ENCODE results near the gene NIBAN1. TPM values are rescaled to one million over a fixed set of nuclear protein-coding genes. Genes with fewer than 3 reads are reported as not detected.
"Not testable (repeated sequence)": the region's sequence is repeated elsewhere in the genome, so short reads cannot be mapped to it uniquely, and the experiment has no call there.

Gene NIBAN1, protein sequence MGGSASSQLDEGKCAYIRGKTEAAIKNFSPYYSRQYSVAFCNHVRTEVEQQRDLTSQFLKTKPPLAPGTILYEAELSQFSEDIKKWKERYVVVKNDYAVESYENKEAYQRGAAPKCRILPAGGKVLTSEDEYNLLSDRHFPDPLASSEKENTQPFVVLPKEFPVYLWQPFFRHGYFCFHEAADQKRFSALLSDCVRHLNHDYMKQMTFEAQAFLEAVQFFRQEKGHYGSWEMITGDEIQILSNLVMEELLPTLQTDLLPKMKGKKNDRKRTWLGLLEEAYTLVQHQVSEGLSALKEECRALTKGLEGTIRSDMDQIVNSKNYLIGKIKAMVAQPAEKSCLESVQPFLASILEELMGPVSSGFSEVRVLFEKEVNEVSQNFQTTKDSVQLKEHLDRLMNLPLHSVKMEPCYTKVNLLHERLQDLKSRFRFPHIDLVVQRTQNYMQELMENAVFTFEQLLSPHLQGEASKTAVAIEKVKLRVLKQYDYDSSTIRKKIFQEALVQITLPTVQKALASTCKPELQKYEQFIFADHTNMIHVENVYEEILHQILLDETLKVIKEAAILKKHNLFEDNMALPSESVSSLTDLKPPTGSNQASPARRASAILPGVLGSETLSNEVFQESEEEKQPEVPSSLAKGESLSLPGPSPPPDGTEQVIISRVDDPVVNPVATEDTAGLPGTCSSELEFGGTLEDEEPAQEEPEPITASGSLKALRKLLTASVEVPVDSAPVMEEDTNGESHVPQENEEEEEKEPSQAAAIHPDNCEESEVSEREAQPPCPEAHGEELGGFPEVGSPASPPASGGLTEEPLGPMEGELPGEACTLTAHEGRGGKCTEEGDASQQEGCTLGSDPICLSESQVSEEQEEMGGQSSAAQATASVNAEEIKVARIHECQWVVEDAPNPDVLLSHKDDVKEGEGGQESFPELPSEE
- polyA plus RNA-seq: 10 to 100 TPM in 2 of 3 donors, 1 to 10 TPM in 1; 5.9 to 18.1 (median 13.3) TPM

- peak within 1 kb of the TSS; percentile 26 for H3K27ac ChIP-seq (ENCODE audit: low read depth, low read length)
- 0 to 2% (median 1%) methylated on average over 64 to 70 of the region's 70 CpGs for WGBS, 3 donors
Measured at GRCh38 chr1:184974056-184974836, at the start of gene NIBAN1. TSS of gene NIBAN1 (minus strand) at chr1:184974508. CDS start at chr1:184974356, 152 bp downstream.

DNA sequence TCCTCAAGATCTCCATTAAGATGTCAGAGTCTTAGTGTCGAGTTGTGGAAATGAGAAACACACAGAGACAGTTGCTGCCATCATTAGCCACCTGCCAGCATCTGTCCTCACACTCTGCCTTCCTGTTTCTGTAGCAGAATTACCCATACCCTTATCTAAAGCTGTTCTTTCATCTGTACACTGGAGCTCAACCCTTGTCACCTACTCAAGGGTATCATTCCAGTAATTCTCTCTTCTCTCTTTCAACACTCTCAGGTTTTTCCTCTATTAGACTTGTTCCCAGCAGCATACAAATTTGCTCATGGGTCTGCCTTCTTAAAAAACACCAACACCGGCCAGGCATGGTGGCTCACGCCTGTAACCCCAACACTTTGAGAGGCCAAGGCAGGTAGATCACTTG is 43.7 kb upstream of the NIBAN1 start:
- no peak overlapping the region for H3K27ac ChIP-seq (ENCODE audit: low read depth, low read length)
- WGBS, 3 donors: 90 to 95% (median 90%) methylated on average over 3 of the region's 3 CpGs

DNA sequence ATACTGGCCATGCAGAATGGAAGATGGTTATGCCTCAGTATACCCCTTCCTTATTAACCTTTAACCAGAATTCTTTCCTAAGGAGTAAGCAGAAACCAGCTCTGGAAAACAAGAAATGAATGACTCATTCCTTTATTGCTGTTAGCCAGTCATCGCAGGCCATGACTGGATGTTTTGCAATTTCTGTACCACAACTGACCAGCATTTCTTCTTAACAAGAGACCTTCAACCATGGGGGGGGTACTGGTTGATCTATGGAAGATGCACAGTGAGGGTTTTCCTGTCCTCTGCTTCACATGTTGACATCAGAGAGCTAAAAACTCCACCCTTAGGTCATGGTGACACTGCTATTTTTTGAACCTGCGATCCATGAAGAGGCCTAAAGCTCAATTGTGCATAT is 43.0 kb upstream of the NIBAN1 start:
- 62 to 86% (median 70%) methylated on average over 2 of the region's 2 CpGs for WGBS, 3 donors
- no peak overlapping the region for H3K27ac ChIP-seq (ENCODE audit: low read depth, low read length)

DNA sequence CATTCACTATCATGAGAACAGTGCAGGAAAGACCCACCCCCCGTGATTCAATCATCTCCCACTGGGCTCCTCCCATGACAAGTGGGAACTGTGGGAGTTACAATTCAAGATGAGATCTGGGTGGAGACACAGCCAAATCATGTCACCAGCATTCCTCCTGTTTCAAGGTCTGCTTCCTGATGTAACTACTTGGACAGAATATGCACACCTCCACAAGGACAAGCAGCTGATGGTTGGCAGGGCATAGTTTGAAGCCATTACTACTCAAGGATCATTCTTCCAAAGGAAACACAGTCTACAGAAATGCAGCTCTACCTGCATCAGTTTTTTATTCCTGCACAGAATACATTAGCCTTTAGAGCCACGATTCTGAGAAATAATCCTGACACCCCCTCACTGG is 42.6 kb upstream of the NIBAN1 start:
- H3K27ac ChIP-seq (ENCODE audit: low read depth, low read length): no peak overlapping the region
- WGBS, 3 donors: 55 to 73% (median 70%) methylated on average over 2 of the region's 2 CpGs

DNA sequence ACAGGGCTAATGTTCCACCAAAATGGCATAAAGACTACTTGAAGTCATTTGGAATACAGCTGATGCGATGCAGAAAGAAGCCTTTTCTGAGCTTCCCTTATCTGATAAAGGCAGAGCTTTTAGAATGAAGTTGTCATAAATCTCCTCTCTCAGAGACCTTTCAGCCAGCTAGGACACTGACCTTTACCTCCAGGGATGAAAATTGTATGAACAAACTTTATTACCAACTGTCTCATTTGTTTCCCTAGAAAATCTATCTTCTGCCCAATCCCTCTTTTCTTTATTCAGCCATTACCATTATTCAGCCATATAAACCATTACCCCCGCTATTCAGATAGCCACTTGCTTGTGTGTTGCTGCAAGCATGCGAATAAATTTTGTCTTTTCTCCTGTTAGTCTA is 41.3 kb upstream of the NIBAN1 start:
- no peak overlapping the region for H3K27ac ChIP-seq (ENCODE audit: low read depth, low read length)
- 86 to 94% (median 91%) methylated on average over 3 of the region's 3 CpGs for WGBS, 3 donors

- no peak overlapping the region for H3K27ac ChIP-seq (ENCODE audit: low read depth, low read length)
- WGBS, 3 donors: 69 to 84% (median 80%) methylated on average over 3 of the region's 3 CpGs
Measured at GRCh38 chr1:185014941-185015340, 40.6 kb upstream of the NIBAN1 start.

- no peak overlapping the region for H3K27ac ChIP-seq (ENCODE audit: low read depth, low read length)
Measured at GRCh38 chr1:185010361-185010760, 36.1 kb upstream of the NIBAN1 start.

DNA sequence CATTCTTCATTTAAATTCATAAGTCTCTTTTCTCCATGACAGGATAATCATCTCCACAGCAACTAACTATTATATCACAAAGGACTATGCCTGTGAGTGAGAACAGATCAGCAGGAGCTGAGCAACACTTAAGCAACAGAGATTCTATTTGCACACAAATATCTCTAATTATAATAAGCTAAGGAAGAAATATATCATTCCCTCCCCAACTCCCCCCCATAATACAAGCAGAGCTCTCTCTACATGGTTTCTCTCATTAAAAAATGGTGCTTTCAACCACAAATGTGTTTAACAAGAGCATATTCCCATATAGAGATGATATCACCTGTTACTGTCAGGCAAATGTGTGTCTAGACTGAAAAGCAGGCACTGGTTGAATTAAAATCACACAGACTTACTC is 34.5 kb upstream of the NIBAN1 start:
- no peak overlapping the region for H3K27ac ChIP-seq (ENCODE audit: low read depth, low read length)

- WGBS, 3 donors: 95 to 97% (median 96%) methylated on average over 23 to 26 of the region's 26 CpGs
- not testable (repeated sequence) for H3K27ac ChIP-seq (ENCODE audit: low read depth, low read length)
Measured at GRCh38 chr1:185001312-185001880, 27.1 kb upstream of the NIBAN1 start.

GRCh38 chr1:184999974-185000373 is 25.7 kb upstream of the NIBAN1 start:
- 94 to 96% (median 95%) methylated on average over 6 of the region's 6 CpGs for WGBS, 3 donors
- H3K27ac ChIP-seq (ENCODE audit: low read depth, low read length): not testable (repeated sequence)

DNA sequence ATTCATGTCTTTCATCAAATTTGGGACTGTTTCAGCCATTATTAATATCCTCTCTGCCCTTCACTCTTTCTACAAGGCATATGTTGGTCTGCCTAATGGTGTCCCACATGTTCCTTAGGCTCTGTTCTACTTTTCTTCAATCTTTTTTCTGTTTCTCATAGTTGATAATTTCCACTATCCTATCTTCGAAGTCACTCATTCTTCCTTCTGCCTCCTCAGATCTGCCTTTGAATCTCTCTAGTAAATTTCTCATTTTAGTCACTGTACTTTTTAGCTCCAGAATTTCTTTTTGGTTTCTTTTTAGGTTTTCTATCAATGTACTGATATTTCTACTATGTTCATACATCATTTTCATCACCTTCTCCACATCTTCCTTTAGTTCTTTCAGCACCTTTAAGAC is 20.0 kb upstream of the NIBAN1 start:
- no peak overlapping the region for H3K27ac ChIP-seq (ENCODE audit: low read depth, low read length)
- 92 to 97% (median 97%) methylated on average over 1 of the region's 1 CpG for WGBS, 3 donors

GRCh38 chr1:184992271-184992670 is 18.0 kb upstream of the NIBAN1 start:
- WGBS, 3 donors: 94 to 95% (median 94%) methylated on average over 3 of the region's 3 CpGs
- H3K27ac ChIP-seq (ENCODE audit: low read depth, low read length): no peak overlapping the region

- WGBS, 3 donors: 59 to 63% (median 63%) methylated on average over 1 of the region's 1 CpG
- H3K27ac ChIP-seq (ENCODE audit: low read depth, low read length): no peak overlapping the region
Measured at GRCh38 chr1:184990204-184990603, 15.9 kb upstream of the NIBAN1 start.

DNA sequence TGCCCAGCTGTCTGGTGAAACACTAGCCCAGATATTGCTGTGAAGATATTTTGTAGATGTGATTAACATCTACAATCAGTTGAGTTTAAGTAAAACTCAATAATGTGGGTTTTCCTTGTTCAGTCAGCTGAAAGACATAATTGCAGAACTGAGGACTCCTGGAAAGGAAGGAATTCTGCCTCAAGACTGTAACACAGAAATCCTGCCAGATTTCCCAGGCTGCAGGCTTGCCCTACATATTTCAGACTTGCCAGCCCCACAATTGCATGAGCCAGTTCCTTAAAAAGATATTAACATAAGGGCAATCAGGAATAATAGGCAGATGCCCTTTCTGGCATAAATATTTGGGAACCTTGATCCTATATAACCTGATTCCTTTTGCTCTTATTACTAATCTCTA is 14.2 kb upstream of the NIBAN1 start:
- no peak overlapping the region for H3K27ac ChIP-seq (ENCODE audit: low read depth, low read length)

DNA sequence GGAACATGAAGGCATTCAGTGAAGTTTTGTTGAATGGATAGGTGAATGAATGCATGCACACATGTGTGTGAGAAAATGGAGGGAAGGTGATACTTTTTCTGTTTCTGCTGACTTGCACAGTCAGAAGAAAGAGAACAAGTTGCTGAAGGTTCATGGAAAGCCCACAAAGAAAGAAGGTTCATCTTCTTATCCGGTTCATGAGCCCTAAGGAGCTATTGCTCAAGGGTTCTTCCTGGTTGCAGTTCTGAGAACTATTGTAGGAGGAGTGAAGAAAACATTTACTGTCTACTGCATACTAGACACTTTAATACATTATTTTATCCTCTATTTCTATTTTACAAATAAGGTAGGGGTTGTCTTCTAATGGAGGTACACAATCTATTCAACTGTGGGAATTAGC is 13.4 kb upstream of the NIBAN1 start:
- H3K27ac ChIP-seq (ENCODE audit: low read depth, low read length): no peak overlapping the region
- WGBS, 3 donors: 51 to 69% (median 63%) methylated on average over 1 of the region's 1 CpG

- WGBS, 3 donors: 38 to 39% (median 38%) methylated on average over 5 of the region's 5 CpGs
Measured at GRCh38 chr1:184986250-184986649, 11.9 kb upstream of the NIBAN1 start.

DNA sequence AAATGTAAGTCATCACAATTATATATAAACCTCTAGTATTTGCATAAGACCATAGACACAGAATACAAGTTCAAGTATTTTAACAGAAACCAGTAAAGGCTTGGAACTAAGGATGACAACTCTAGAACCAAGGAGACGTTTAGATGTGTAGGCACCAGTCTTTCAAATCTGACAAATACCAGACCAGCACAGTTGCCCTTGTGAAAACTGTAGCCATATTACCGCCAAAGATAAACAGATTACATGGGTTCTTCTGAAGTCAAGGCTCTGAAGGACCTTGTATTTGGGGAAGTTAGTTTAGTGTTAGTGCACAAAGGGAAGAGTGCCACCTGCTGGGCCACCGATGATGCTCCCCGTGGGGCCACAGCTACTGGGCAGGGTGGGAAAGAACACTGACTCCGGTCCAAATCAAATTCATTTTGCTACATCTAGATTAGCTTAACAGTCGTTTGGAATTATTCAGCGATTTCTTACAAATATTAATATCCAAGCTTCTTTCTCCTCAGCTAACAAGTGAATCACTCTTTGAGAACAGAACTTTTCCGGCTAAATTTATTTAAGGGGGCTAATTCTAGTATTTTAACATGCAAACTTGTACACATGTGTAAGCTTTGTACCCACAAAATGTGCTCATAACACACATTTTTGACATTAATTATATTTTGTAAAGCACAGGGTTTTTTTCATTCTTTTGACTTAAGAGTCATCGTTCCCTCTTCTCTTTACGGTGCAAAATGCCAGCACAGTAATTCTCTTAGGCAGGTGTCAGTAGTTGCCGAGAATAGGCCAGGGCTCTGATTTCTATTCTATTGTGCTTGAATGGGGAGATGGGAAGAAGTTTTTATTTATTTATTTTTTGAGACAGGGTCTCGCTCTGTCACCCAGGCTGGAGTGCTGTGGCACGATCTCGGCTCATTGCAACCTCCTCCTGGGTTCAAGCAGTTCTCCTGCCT is 8.0 kb upstream of the NIBAN1 start:
- WGBS, 3 donors: 48 to 49% (median 49%) methylated on average over 14 of the region's 14 CpGs
- H3K27ac ChIP-seq (ENCODE audit: low read depth, low read length): no peak overlapping the region

More at GRCh38 chr1:184986250-184986649, 11.9 kb upstream of the NIBAN1 start:
- no peak overlapping the region for H3K27ac ChIP-seq (ENCODE audit: low read depth, low read length)
